HAP-1 (cell line): ENCODE data around the gene ESYT1.
"Not testable (repeated sequence)": the region's sequence is repeated elsewhere in the genome, so short reads cannot be mapped to it uniquely, and the experiment has no call there.

ENCODE experiments used
- DNase-seq, 2 experiments: peaks; one replicate each; pipeline ENCODE4 v3.0.0-alpha.2; 2016 to 2020; ENCODE audit warnings: low spot score in 2 of 2
- H3K27me3 ChIP-seq: fragments of 250-450 bp; sonication (Bioruptor Pico); 2 replicates; pipeline ENCODE4 v1.5.1; 2020; ENCODE audit warnings: low read depth, mild to moderate bottlenecking, moderate library complexity
- H3K36me3 ChIP-seq: fragments of 250-450 bp; sonication (Bioruptor Pico); replicated peaks from 2 replicates; pipeline ENCODE4 v1.5.1; 2020; ENCODE audit warnings: mild to moderate bottlenecking
- H3K4me1 ChIP-seq: fragments of 250-450 bp; sonication (Bioruptor Pico); 2 replicates; pipeline ENCODE4 v1.5.1; 2020; ENCODE audit warnings: mild to moderate bottlenecking
- H3K4me3 ChIP-seq: fragments of 250-450 bp; sonication (Bioruptor Pico); 2 replicates; pipeline ENCODE4 v1.5.1; 2020; ENCODE audit warnings: mild to moderate bottlenecking, moderate library complexity
- H3K9me3 ChIP-seq: fragments of 250-450 bp; sonication (Bioruptor Pico); 2 replicates; pipeline ENCODE4 v1.5.1; 2020; ENCODE audit warnings: mild to moderate bottlenecking, moderate library complexity
- in situ Hi-C: fragments of 300-500 bp; cut with MboI; formaldehyde crosslinking; loops from 3 replicates; pipeline ENCODE4 v1.14.3; 2020; ENCODE audit warnings: low sequenced_read_pairs, inconsistent platforms, mixed read lengths

Gene ESYT1

GRCh38 chr12:56146492-56147460 lies 18.7 kb downstream of the ESYT1 start:
- Histone ChIP-seq H3K9me3 (no peaks in the 10 kb centered on the region), H3K4me1 (peaks cover 2% of the 10 kb centered on the region; the same call in 1 of the 2 replicates), H3K4me3 (no peak overlapping the region), H3K27me3 (no peaks in the 10 kb centered on the region), H3K36me3 (peaks cover 35% of the 10 kb centered on the region)
- in situ Hi-C loops = no loop called here
- DNase-seq = no peak

DNA sequence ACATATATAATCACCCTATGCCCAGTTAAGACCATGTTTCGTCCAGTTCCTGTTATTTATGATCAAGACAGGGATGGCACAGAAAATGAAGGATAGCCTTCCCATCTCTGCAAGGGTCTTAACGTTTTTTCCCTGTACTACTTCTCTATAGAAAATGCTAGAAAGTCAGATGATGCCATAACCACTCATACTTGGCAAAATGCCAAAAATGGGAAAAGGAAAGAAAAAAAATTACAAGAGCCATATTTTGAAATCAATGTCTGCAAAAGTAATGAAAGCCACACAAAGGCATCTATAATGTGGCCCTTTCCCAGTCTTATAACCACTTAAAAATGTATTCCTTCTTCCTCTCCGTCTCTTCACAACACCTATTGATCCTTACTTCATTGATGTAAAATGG lies 22.5 kb downstream of the ESYT1 start:
- Histone ChIP-seq H3K9me3 (no peaks in the 10 kb centered on the region), H3K27me3 (no peaks in the 10 kb centered on the region), H3K4me3 (no peak overlapping the region), H3K4me1 (peaks cover 5% of the 10 kb centered on the region), H3K36me3 (peaks cover 3% of the 10 kb centered on the region)
- in situ Hi-C loops = no loop called here
- no peak for DNase-seq

DNA sequence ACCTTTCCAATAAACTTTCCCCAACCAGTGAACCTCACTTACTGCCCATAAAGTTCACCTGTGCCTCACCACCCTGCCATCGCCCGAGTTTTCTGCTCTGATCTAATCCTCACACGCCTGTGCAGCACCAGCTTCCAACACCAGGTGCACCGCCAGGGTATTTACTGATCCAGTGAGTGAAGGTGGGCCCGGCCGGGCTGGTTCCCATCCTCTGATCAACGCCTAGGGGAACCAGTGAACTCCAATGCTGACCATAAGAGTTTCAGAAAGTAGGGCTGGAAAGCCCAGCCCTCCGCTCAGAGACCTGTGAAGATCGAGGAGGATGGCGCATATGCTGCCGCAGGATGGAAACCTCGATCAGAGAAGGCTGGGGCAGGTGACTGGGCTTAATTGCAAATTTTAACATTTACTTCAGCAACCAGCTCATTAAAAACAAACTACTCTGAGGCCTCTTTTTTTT lies 23.6 kb downstream of the ESYT1 start:
- Histone ChIP-seq H3K9me3 (no peaks in the 10 kb centered on the region), H3K4me1 (peaks cover 3% of the 10 kb centered on the region), H3K36me3 (peaks cover 3% of the 10 kb centered on the region), H3K4me3 (peak overlapping the region; percentile 50), H3K27me3 (no peaks in the 10 kb centered on the region)
- in situ Hi-C loops = no loop called here
- peak; percentile 45 to 67 for DNase-seq

DNA sequence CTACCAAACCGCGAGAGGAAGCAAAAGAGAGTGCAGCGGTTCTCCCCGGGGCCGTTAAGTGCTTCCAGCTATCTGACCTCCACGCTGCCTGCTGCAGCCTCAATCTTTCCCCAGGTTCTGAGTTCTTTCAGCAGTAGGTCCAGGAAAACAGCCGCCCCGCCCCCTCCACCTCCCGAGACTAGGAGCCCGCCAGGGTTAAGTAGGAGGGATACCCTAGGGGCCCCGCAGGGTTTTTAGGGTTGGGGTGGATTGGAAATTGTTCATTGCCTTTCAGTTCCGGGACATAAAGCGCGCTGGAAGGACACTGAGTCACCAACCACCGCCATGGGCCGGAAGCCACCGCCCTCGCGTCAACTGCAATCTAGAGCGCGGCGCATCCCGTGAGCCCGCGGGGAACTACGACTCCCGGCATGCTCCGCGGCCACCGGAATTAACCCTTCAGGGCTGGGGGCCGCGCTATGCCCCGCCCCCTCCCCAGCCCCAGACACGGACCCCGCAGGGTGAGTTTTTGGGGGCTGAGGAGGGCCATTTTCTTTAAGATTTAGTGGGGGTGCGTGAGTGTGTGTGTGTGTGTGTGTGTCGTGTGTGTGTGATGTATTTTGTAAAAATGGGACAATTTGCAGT lies 24.2 kb downstream of the ESYT1 start, which contains the start of gene MYL6B:
MYL6B (plus strand) TSS at position 456 of the 624 bp plus-strand sequence. CDS start 1,332 bp downstream, outside the sequence.
- Histone ChIP-seq H3K9me3 (no peaks in the 10 kb centered on the region), H3K4me1 (peaks cover 7% of the 10 kb centered on the region), H3K36me3 (peaks cover 3% of the 10 kb centered on the region), H3K27me3 (no peaks in the 10 kb centered on the region), H3K4me3 (peak within 1 kb of the TSS; percentile 50)
- peak; percentile 91 to 94 for DNase-seq
- in situ Hi-C loops = no loop called here

- Histone ChIP-seq H3K27me3 (no peaks in the 10 kb centered on the region), H3K4me3 (peak overlapping the region; percentile 50), H3K4me1 (peaks cover 11% of the 10 kb centered on the region), H3K9me3 (no peaks in the 10 kb centered on the region), H3K36me3 (peaks cover 3% of the 10 kb centered on the region)
- in situ Hi-C loops = no loop called here
- DNase-seq = no peak
Observed at GRCh38 chr12:56152756-56153677, 24.9 kb downstream of the ESYT1 start.

DNA sequence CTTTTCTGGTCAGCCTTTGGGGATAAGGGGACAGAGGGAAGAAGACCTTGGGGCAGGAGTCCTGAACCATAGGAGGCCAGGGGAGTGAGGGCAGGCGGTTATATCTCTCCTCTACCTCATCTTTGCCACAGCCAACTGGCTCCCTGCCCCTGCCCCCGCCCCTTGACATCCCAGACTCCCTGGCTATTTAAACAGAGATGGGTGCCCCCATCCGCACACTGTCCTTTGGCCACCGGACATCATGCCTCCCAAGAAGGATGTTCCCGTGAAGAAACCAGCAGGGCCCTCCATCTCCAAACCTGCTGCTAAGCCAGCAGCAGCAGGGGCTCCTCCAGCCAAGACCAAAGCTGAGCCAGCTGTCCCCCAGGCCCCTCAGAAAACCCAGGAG lies 25.6 kb downstream of the ESYT1 start:
- H3K27me3 ChIP-seq = no peaks in the 10 kb centered on the region
- in situ Hi-C loops = no loop called here
- H3K36me3 ChIP-seq = peaks cover 3% of the 10 kb centered on the region
- DNase-seq = no peak
- H3K4me1 ChIP-seq = peaks cover 11% of the 10 kb centered on the region
- H3K9me3 ChIP-seq = no peaks in the 10 kb centered on the region
- no peak overlapping the region for H3K4me3 ChIP-seq

GRCh38 chr12:56154246-56154771 lies 26.2 kb downstream of the ESYT1 start:
- Histone ChIP-seq H3K9me3 (no peaks in the 10 kb centered on the region), H3K27me3 (no peaks in the 10 kb centered on the region), H3K4me3 (no peak overlapping the region), H3K36me3 (peaks cover 5% of the 10 kb centered on the region), H3K4me1 (peaks cover 11% of the 10 kb centered on the region)
- in situ Hi-C loops = no loop called here
- no peak for DNase-seq

DNA sequence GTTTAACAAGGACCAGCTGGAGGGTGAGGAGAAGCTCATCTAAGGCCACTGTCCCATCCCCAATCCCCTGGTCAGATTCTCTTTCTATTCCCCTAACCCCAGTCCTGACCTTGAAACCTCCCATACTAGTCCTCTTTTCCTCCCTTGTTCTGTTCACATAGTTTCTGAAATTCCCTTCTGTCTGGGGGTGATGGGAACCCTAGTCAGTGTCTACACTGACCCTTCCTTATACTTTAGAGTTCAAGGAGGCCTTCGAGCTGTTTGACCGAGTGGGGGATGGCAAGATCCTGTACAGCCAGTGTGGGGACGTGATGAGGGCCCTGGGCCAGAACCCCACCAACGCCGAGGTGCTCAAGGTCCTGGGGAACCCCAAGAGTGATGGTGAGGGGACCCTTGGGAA lies 26.8 kb downstream of the ESYT1 start:
- Histone ChIP-seq H3K4me1 (peaks cover 17% of the 10 kb centered on the region), H3K36me3 (peaks cover 7% of the 10 kb centered on the region), H3K27me3 (no peaks in the 10 kb centered on the region), H3K4me3 (no peak overlapping the region), H3K9me3 (no peaks in the 10 kb centered on the region)
- no peak for DNase-seq
- in situ Hi-C loops = no loop called here

GRCh38 chr12:56155256-56155845 lies 27.3 kb downstream of the ESYT1 start:
- in situ Hi-C loops = no loop called here
- no peak for DNase-seq
- Histone ChIP-seq H3K4me1 (peaks cover 22% of the 10 kb centered on the region), H3K9me3 (no peaks in the 10 kb centered on the region), H3K36me3 (peaks cover 12% of the 10 kb centered on the region), H3K4me3 (no peak overlapping the region), H3K27me3 (no peaks in the 10 kb centered on the region)

GRCh38 chr12:56156464-56157200 lies 28.6 kb downstream of the ESYT1 start:
- H3K4me3 ChIP-seq = peak overlapping the region; percentile 87; the same call in 1 of the 2 replicates
- H3K4me1 ChIP-seq = peaks cover 24% of the 10 kb centered on the region
- DNase-seq, in situ Hi-C loops, H3K27me3 ChIP-seq, H3K9me3 ChIP-seq: not testable (repeated sequence)
- H3K36me3 ChIP-seq = peaks cover 25% of the 10 kb centered on the region

DNA sequence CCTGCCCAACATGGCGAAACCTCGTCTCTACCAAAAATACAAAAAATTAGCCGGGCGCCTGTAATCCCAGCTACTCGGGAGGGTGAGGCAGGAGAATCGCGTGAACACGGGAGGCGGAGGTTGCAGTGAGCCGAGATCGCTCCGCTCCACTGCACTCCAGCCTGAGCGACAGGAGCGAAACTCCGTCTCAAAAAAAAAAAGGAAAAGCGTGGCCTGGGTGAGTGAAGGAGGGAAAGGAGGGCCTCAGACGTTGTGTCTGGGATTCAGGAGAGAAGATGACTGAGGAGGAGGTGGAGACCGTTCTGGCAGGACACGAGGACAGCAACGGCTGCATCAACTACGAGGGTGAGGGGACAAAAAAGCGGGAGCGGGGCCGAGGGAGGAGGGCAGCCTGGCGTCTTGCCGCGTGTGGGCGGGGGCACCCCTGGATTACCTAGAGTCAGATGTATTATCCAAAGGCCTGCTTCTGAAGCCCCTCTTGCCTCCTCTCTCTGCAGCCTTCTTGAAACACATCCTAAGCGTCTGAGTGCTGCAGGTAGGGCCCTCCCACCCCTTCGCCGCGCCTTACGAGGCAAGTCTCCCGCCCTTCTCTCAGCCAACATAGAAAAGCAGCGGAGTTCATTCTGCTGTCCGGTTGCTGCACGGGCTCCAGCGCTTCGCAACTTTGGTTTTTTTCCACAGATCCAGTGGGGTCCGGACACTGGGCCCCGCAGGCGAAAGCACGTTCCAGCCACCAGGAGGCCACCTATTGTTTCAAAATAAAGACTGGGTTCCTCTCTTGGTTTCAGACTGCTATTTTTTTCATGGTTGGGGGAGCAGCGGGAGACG lies 29.3 kb downstream of the ESYT1 start:
- H3K4me1 ChIP-seq = peaks cover 24% of the 10 kb centered on the region
- DNase-seq = peak; percentile 76 to 85

More for the DNA sequence above, 29.3 kb downstream of the ESYT1 start:
- Histone ChIP-seq H3K27me3 (no peaks in the 10 kb centered on the region), H3K9me3 (no peaks in the 10 kb centered on the region), H3K4me3 (peak overlapping the region; percentile 87), H3K36me3 (peaks cover 32% of the 10 kb centered on the region)
- in situ Hi-C loops = no loop called here
